ACC112 (cell line): ENCODE measurements around the gene REPIN1.

Source experiments
- H2AFZ ChIP-seq: fragments of 200-600 bp; sonication (generic); one replicate; pipeline ENCODE4 v1.6.0; 2017; ENCODE audit warnings: antibody characterized with exemption, low read length; ENCODE audit not compliant: unreplicated experiment
- H3K27ac ChIP-seq: fragments of 200-600 bp; sonication (generic); 2 replicates; pipeline ENCODE4 v1.5.1; 2014; ENCODE audit warnings: low read depth, mild to moderate bottlenecking, antibody characterized with exemption, low read length, moderate library complexity
- H3K27me3 ChIP-seq: fragments of 200-600 bp; sonication (generic); 2 replicates; pipeline ENCODE4 v1.6.1; 2014; ENCODE audit warnings: mild to moderate bottlenecking, antibody characterized with exemption, low read length, moderate library complexity, mixed read lengths; ENCODE audit not compliant: insufficient read depth
- H3K36me3 ChIP-seq: fragments of 200-600 bp; sonication (generic); 2 replicates; pipeline ENCODE4 v1.6.1; 2016; ENCODE audit warnings: mild to moderate bottlenecking, antibody characterized with exemption, low read length, moderate library complexity, mixed read lengths; ENCODE audit not compliant: insufficient read depth
- H3K4me1 ChIP-seq: fragments of 200-600 bp; sonication (generic); one replicate; pipeline ENCODE4 v1.6.1; 2016; ENCODE audit warnings: low read length, mixed read lengths; ENCODE audit not compliant: insufficient read depth, unreplicated experiment, control insufficient read depth
- H3K4me3 ChIP-seq: fragments of 200-600 bp; sonication (generic); 2 replicates; pipeline ENCODE4 v1.5.1; 2014; ENCODE audit warnings: mild to moderate bottlenecking, low read depth, low read length
- H3K79me2 ChIP-seq: fragments of 200-600 bp; sonication (generic); one replicate; pipeline ENCODE4 v1.6.0; 2016; ENCODE audit warnings: low read length; ENCODE audit not compliant: control insufficient read depth, unreplicated experiment, insufficient read depth

The REPIN1 gene

DNA sequence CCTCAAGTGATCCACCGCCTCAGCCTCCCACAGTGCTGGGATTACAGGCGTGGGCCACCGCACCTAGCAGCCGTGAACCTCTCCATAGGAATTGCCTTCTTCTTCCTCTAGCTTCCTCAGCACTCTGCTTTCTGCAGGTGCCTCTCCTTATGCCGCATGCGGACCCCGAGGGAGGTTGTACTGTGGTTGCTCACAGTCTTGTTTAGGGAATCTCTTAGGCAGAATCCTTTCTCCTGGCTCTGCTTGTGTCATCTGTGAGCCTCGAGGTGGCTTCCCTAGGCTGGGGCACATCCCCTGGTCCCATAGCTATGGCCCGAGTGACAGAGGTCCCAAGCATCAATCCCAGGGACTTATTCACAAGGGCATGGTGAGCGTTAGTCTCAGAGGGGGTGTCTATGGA, 48.6 kb downstream of the REPIN1 start:
- Histone ChIP-seq H2AFZ (no peak overlapping the region), H3K4me3 (no peak overlapping the region), H3K79me2 (no peaks in the 10 kb centered on the region), H3K27ac (no peak overlapping the region), H3K27me3 (no peaks in the 10 kb centered on the region), H3K36me3 (no peaks in the 10 kb centered on the region), H3K4me1 (no peaks in the 10 kb centered on the region)

- H3K27ac ChIP-seq: no peak overlapping the region
- H2AFZ ChIP-seq: no peak overlapping the region
- no peaks in the 10 kb centered on the region for H3K4me1 ChIP-seq
- H3K27me3 ChIP-seq: no peaks in the 10 kb centered on the region
- no peaks in the 10 kb centered on the region for H3K79me2 ChIP-seq
- H3K36me3 ChIP-seq: no peaks in the 10 kb centered on the region
- H3K4me3 ChIP-seq: no peak overlapping the region
Measured at GRCh38 chr7:150417863-150418262, 49.2 kb downstream of the REPIN1 start.

- Histone ChIP-seq H3K79me2 (no peaks in the 10 kb centered on the region), H3K4me1 (no peaks in the 10 kb centered on the region), H3K4me3 (no peak overlapping the region), H3K27me3 (0 out of 2 replicates have a peak, but pooled peaks cover 3% of the 10 kb centered on the region), H2AFZ (no peak overlapping the region), H3K27ac (no peak overlapping the region), H3K36me3 (no peaks in the 10 kb centered on the region)
Measured at GRCh38 chr7:150420242-150420641, 51.6 kb downstream of the REPIN1 start.

- Histone ChIP-seq H3K27ac (no peak overlapping the region), H3K79me2 (no peaks in the 10 kb centered on the region), H3K4me1 (no peaks in the 10 kb centered on the region), H3K27me3 (0 out of 2 replicates have a peak, but pooled peaks cover 3% of the 10 kb centered on the region), H3K4me3 (no peak overlapping the region), H3K36me3 (no peaks in the 10 kb centered on the region), H2AFZ (peak overlapping the region; percentile 87)
Measured at GRCh38 chr7:150420987-150421674, 52.5 kb downstream of the REPIN1 start.

DNA sequence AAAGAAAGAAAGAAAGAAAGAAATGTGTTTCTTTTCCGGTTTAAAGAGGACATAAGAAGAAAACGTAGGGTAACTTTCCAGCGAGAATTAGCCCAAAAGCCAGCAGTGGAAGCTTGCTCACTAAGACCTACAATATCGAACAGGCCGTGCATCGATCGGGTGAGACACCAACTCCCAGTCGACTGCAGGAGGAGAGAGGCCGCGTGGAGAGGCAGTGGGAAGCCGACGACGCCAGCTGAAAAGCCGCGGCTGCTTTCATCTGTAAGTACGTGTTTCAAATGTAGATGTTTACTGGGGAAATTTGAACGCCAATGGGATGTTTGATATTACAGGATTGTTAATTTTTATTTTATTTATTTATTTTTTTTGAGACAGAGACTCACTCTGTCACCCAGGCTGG, 53.2 kb downstream of the REPIN1 start:
- Histone ChIP-seq H3K36me3 (no peaks in the 10 kb centered on the region), H3K27me3 (0 out of 2 replicates have a peak, but pooled peaks cover 3% of the 10 kb centered on the region), H2AFZ (no peak overlapping the region), H3K27ac (no peak overlapping the region), H3K79me2 (no peaks in the 10 kb centered on the region), H3K4me1 (no peaks in the 10 kb centered on the region), H3K4me3 (no peak overlapping the region)
